ENCODE data around the gene PCBP2. TPM values are rescaled to one million over a fixed set of nuclear protein-coding genes. Genes with fewer than 3 reads are reported as not detected.

PCBP2 gene
- total and polyA plus RNA-seq, 2 experiments from 2014 or later: 100 to 143 TPM

GRCh38 chr12:53461059-53461458 is 9.2 kb downstream of the PCBP2 start:
- TF ChIP-seq EZH2phosphoT487 (IDR thresholded peaks at IDR 0.05; ENCODE audit: insufficient read depth, low read depth) (no peak), EZH2 (IDR thresholded peaks at IDR 0.05; ENCODE audit: insufficient read depth, poor library complexity, severe bottlenecking) (no peak)
- Histone ChIP-seq H3K36me3 (ENCODE audit: low read depth) (peaks cover 97% of the 10 kb centered on the region), H4K20me1 (ENCODE audit: insufficient read depth) (peaks cover 9% of the 10 kb centered on the region; the same call in 1 of the 2 replicates), H3K9me3 (ENCODE audit: low read depth) (no peaks in the 10 kb centered on the region), H2AFZ (no peak overlapping the region), H3K27ac (no peak overlapping the region), H3K4me2 (ENCODE audit: unreplicated experiment) (no peak overlapping the region), H3K4me1 (ENCODE audit: insufficient read depth) (no peaks in the 10 kb centered on the region), H3K4me3 (no peak overlapping the region), H3K9ac (peak overlapping the region; percentile 27), H3K27me3 (replicated peaks; ENCODE audit: insufficient read depth) (no peaks in the 10 kb centered on the region), H3F3A (ENCODE audit: insufficient read depth) (peaks cover 68% of the 10 kb centered on the region), H3K9me2 (ENCODE audit: insufficient read depth) (no peaks in the 10 kb centered on the region), H3K79me2 (ENCODE audit: insufficient read depth) (peaks cover 100% of the 10 kb centered on the region)
- in situ Hi-C loops (cut with MboI): no loop called here
- no peak for DNase-seq
- 96 to 100% methylated on average over 3 of the region's 3 CpGs for WGBS, 2 experiments (ENCODE audit: low coverage in 1 of 2, low lambda C conversion rate in 2 of 2, missing lambda C conversion rate in 2 of 2)

GRCh38 chr12:53461591-53461990 is 9.7 kb downstream of the PCBP2 start:
- in situ Hi-C loops (cut with MboI): no loop called here
- H3K9me2 ChIP-seq (ENCODE audit: insufficient read depth): no peaks in the 10 kb centered on the region
- H3K27ac ChIP-seq: no peak overlapping the region
- H2AFZ ChIP-seq: no peak overlapping the region
- WGBS, 2 experiments (ENCODE audit: low coverage in 1 of 2, low lambda C conversion rate in 2 of 2, missing lambda C conversion rate in 2 of 2): 90 to 92% methylated on average over 8 of the region's 8 CpGs
- H4K20me1 ChIP-seq (ENCODE audit: insufficient read depth): peaks cover 8% of the 10 kb centered on the region; the same call in 1 of the 2 replicates
- peaks cover 97% of the 10 kb centered on the region for H3K36me3 ChIP-seq (ENCODE audit: low read depth)
- no peaks in the 10 kb centered on the region for H3K4me1 ChIP-seq (ENCODE audit: insufficient read depth)
- DNase-seq: no peak
- H3K9ac ChIP-seq: peak overlapping the region; percentile 27; the same call in 1 of the 2 replicates
- peaks cover 100% of the 10 kb centered on the region for H3K79me2 ChIP-seq (ENCODE audit: insufficient read depth)
- H3K9me3 ChIP-seq (ENCODE audit: low read depth): no peaks in the 10 kb centered on the region
- no peaks in the 10 kb centered on the region for H3K27me3 ChIP-seq (replicated peaks; ENCODE audit: insufficient read depth)
- no peak overlapping the region for H3K4me3 ChIP-seq
- no peak overlapping the region for H3K4me2 ChIP-seq (ENCODE audit: unreplicated experiment)
- peaks cover 70% of the 10 kb centered on the region for H3F3A ChIP-seq (ENCODE audit: insufficient read depth)
- no peak for TF ChIP-seq EZH2phosphoT487 (IDR thresholded peaks at IDR 0.05; ENCODE audit: insufficient read depth, low read depth)
- no peak for TF ChIP-seq EZH2 (IDR thresholded peaks at IDR 0.05; ENCODE audit: insufficient read depth, poor library complexity, severe bottlenecking)

GRCh38 chr12:53462935-53463334 is 11.0 kb downstream of the PCBP2 start:
- H3K79me2 ChIP-seq (ENCODE audit: insufficient read depth): peaks cover 100% of the 10 kb centered on the region

DNA sequence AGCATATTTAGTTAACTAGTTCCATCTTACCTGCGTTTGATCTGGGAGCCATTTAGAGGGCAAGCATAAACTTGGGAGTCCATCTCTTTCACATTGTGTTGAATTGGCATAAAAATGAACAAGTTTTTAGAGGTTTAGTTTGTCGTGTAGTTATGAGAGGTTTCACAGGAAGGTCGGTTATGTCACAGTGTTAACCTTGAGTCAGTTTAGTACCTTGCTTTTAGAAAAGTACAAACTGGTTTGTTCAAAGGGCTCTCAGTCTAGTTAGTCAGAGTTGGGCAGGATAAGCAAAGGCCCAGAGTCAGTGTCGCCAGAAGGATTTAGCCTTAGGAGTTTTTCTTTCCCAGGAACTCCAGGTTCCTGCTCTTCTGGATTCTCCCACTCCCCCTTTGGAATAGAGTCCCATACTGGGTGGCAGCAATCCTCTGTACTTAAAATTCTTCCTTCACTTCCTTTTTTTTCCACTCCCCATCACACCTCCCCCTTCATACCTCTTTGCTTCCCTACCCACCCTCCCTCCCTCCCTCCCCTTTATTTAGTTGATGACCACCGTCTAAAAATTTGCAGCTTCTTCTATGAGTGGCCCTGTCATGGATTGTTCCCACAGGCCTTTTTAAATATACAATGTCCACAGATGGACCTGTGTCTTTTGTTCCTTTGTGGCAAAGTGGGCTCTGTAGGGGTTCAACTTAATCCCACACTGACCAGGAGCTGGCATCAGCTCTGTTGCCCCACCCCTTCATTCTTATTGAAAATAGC is 12.1 kb downstream of the PCBP2 start:
- H3K4me3 ChIP-seq: no peak overlapping the region
- H3K4me1 ChIP-seq (ENCODE audit: insufficient read depth): no peaks in the 10 kb centered on the region
- H3F3A ChIP-seq (ENCODE audit: insufficient read depth): peaks cover 80% of the 10 kb centered on the region
- no peaks in the 10 kb centered on the region for H3K9me2 ChIP-seq (ENCODE audit: insufficient read depth)
- H4K20me1 ChIP-seq (ENCODE audit: insufficient read depth): peaks cover 8% of the 10 kb centered on the region; the same call in 1 of the 2 replicates
- no peak overlapping the region for H3K27ac ChIP-seq
- TF ChIP-seq EZH2phosphoT487 (IDR thresholded peaks at IDR 0.05; ENCODE audit: insufficient read depth, low read depth) (no peak), EZH2 (IDR thresholded peaks at IDR 0.05; ENCODE audit: insufficient read depth, poor library complexity, severe bottlenecking) (no peak)
- peaks cover 96% of the 10 kb centered on the region for H3K36me3 ChIP-seq (ENCODE audit: low read depth)
- H3K4me2 ChIP-seq (ENCODE audit: unreplicated experiment): no peak overlapping the region
- H3K27me3 ChIP-seq (replicated peaks; ENCODE audit: insufficient read depth): no peaks in the 10 kb centered on the region
- no peak overlapping the region for H3K9ac ChIP-seq
- no peak for DNase-seq
- 52 to 55% methylated on average over 5 of the region's 5 CpGs for whole genome bisulfite sequencing, 2 experiments (ENCODE audit: low coverage in 1 of 2, low lambda C conversion rate in 2 of 2, missing lambda C conversion rate in 2 of 2)
- H2AFZ ChIP-seq: no peak overlapping the region
- no peaks in the 10 kb centered on the region for H3K9me3 ChIP-seq (ENCODE audit: low read depth)
- H3K79me2 ChIP-seq (ENCODE audit: insufficient read depth): peaks cover 100% of the 10 kb centered on the region
- in situ Hi-C loops (cut with MboI): no loop called here

More at GRCh38 chr12:53462935-53463334, 11.0 kb downstream of the PCBP2 start:
- H2AFZ ChIP-seq: no peak overlapping the region
- DNase-seq: no peak
- no peaks in the 10 kb centered on the region for H3K9me2 ChIP-seq (ENCODE audit: insufficient read depth)
- no peaks in the 10 kb centered on the region for H3K4me1 ChIP-seq (ENCODE audit: insufficient read depth)
- TF ChIP-seq EZH2phosphoT487 (IDR thresholded peaks at IDR 0.05; ENCODE audit: insufficient read depth, low read depth) (no peak), EZH2 (IDR thresholded peaks at IDR 0.05; ENCODE audit: insufficient read depth, poor library complexity, severe bottlenecking) (no peak)
- WGBS, 2 experiments (ENCODE audit: low coverage in 1 of 2, low lambda C conversion rate in 2 of 2, missing lambda C conversion rate in 2 of 2): 57 to 74% methylated on average over 3 of the region's 3 CpGs
- no peak overlapping the region for H3K4me2 ChIP-seq (ENCODE audit: unreplicated experiment)
- peaks cover 96% of the 10 kb centered on the region for H3K36me3 ChIP-seq (ENCODE audit: low read depth)
- H3K27ac ChIP-seq: no peak overlapping the region
- no peak overlapping the region for H3K9ac ChIP-seq
- peaks cover 72% of the 10 kb centered on the region for H3F3A ChIP-seq (ENCODE audit: insufficient read depth)
- no peaks in the 10 kb centered on the region for H3K27me3 ChIP-seq (replicated peaks; ENCODE audit: insufficient read depth)
- in situ Hi-C loops (cut with MboI): no loop called here
- H3K4me3 ChIP-seq: no peak overlapping the region
- peaks cover 8% of the 10 kb centered on the region; the same call in 1 of the 2 replicates for H4K20me1 ChIP-seq (ENCODE audit: insufficient read depth)
- H3K9me3 ChIP-seq (ENCODE audit: low read depth): no peaks in the 10 kb centered on the region

Data from GM23248 (cell line).